ENCODE measurements around the gene GRAP2.
A peak's percentile ranks its signal among the peaks of the same experiment; 100 is the strongest.
"Not testable (repeated sequence)": the region's sequence is repeated elsewhere in the genome, so short reads cannot be mapped to it uniquely, and the experiment has no call there.

Gene GRAP2

DNA sequence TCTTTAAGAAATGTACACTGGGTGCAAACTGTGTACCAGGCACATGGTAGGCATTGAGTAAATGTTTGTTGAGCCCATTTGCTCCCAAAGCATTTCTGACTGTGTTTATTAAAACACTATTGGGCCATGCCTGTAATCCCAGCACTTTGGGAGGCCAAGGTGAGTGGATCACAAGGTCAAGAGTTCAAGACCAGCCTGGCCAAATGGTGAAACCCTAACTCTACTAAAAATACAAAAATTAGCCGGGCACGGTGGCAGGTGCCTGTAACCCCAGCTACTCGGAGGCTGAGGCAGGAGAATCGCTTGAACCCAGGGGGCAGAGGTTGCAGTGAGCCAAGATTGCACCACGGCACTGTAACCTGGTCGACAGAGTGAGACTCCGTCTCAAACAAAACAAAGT is 92.0 kb downstream of the GRAP2 start:
- DNase-seq (ENCODE audit: low spot score); FAIRE-seq: not testable (repeated sequence)

DNA sequence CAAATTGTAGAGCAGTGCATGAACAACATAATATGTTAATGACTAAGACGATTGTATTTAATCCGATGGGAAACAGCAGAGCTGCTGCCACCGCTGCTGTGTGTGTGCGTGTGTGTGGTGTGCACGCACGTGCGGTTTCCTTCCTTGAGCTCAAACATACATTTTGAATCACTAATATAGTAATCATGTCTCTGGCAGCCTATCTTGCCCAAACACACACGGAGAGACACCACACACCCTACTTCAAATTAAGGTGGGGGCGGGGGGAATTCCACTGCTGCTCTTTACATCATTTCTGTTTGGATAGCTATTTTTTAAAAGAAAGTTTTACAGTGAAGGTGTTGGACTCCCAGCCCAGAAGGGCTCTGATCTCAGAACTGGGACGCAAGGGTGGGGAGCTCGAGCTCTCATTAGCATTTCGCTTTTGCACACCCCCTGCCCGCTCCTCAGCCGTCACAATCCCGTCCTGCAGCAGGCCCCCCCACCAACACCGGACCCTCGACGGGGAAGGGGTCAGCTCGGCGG is 93.2 kb downstream of the GRAP2 start:
- no peak for DNase-seq (ENCODE audit: low spot score)
- no peak for FAIRE-seq

DNA sequence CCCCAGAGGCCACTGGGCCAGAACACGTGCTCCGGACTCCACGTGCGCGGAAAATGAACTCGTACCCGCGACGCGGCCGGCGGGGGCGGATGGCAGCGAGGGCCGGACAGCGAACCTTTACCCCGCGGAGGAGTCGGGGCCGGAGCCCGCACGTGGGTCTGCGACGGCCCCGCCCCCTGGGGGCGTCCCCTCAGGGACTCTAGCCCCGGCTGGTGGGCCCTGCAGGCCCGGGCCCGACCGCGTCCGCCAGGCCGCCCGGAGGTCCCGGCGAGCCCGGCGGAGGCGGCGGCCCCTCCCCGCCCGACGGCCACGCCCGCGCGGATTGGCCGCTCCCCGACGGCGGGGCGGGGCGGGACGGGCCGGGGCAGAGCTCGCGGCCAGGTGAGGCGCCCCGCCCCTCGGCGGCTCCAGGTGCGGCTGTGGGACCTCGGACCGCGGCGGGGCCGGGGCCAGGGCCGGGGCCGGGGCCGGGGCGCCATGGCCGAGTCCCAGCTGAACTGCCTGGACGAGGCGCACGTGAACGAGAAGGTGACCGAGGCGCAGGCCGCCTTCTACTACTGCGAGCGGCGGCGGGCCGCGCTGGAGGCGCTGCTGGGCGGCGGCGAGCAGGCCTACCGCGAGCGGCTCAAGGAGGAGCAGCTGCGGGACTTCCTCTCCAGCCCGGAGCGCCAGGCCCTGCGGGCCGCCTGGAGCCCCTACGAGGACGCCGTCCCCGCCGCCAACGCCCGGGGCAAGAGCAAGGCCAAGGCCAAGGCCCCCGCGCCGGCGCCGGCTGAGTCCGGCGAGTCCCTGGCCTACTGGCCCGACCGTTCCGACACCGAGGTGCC is 93.9 kb downstream of the GRAP2 start, which contains the start of gene FAM83F:
TSS of gene FAM83F (plus strand) at position 389 of the 827 bp plus-strand sequence. CDS start at position 478, 89 bp downstream.
- FAIRE-seq (no peak), DNase-seq (ENCODE audit: low spot score) (no peak)

DNA sequence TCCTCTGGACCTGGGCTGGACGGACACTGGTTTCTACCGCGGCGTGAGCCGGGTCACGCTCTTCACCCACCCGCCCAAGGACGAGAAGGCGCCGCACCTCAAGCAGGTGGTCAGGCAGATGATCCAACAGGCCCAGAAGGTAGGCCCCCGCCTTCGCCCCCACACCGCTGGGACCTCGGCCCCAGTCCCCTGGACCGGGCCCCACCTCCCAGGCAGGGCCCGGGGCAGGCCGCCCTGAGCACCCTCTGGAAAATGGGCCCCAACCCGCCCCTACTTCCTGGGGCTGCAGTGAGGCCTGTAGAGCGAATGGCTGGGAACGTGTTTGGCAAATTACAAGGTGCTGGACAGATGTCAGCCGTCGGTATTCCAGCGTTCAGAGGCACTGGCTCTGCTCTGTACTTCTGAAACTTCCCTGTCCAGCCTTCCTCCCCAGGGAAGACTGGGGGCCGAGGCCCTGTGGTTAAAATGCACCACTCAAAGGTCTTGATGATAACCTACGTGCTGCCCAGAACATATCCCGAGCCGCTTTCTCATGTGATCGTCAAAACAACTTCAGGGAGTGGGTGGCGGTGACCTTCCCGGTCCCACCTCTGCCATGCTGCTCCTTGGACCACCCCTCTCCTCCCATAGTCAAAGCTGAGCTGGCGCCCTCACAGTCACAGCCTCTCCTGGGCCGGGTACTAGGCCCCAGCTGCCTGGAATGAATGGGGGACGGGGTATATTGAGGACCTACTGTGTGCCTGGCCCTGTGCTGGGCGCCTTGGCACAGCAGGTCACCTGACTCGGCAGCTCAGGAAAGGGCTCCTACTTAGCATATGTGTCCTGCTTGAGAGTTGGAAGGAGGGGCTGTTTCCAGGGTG is 94.7 kb downstream of the GRAP2 start:
- DNase-seq (ENCODE audit: low spot score) (no peak), FAIRE-seq (no peak)

DNA sequence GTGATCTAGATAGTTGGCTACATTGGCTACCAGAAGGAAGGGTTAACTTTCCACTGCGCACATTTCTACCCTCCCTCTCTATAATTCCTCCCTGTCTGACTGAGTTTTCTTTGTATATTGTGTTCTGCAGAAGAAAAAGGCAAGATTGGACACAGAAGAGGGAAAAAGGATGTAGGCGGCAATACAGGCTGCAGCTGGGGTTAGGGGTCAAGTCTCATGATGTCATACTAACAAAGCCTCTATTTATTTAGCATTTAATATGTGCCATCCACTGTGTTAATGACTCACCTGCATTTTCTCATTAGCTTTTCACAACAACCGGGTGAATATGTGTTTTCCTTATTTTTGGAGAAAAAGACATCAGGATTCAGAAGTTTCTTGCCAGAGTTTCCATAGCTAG is 95.8 kb downstream of the GRAP2 start:
- FAIRE-seq: no peak
- no peak for DNase-seq (ENCODE audit: low spot score)

DNA sequence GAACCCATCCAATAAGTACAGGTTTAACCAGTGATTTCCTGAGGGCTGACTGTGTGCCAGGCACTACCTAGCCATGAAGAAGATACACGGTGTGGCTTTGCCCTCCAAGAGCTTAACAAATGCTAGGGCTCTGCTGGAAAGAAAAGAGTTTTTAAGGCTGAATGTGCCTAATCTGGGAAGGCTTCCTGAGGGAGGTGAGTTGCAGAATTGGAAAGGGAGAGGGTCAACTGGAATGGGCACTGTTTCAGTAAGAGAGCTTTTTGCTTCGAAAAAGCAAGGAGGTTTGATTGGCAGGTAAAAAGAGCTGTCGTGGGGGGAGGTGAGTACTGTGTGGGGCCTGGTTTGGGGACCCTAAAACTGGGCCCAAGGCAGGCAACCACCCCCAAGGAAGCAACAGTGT is 96.5 kb downstream of the GRAP2 start:
- DNase-seq (ENCODE audit: low spot score) (no peak), FAIRE-seq (no peak)

DNA sequence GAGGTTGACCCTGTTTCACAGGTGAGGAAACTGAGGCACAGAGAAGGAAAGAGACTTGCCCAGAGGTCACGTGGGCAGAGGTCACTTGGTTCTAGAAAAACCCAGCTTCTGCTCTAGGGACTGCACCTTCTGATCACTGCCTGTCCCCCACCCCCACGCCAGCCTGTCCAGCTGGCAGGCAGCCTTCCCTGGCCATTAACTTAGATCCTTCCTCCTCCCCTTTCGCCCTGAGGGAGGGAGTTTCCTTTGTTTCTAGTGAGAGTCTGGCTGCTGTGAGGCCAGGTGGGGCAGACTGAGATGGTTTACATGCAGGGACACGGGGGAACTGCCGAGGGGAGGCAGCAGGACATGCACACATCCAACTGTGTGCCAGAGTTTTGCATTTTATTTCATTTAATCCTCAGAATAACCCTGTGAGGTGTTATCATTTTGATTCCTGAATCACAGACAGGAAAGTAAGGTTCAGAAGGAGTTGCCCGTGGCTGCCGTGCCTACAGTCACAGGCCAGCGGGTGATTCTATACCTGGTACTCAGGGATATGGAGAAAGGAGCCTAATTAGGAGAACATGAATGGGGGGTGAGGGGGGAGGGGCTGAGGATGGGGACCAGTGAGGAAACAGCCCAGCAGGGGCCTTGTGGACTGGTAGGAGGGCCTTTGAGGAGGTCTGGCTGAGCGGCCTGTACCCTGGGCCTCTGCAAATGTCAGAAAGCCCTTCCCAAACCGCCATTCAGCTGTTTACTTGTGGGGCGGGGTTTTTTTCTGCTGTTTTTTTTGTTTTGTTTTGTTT is 97.2 kb downstream of the GRAP2 start:
- FAIRE-seq (no peak), DNase-seq (ENCODE audit: low spot score) (peak; percentile 34)

DNA sequence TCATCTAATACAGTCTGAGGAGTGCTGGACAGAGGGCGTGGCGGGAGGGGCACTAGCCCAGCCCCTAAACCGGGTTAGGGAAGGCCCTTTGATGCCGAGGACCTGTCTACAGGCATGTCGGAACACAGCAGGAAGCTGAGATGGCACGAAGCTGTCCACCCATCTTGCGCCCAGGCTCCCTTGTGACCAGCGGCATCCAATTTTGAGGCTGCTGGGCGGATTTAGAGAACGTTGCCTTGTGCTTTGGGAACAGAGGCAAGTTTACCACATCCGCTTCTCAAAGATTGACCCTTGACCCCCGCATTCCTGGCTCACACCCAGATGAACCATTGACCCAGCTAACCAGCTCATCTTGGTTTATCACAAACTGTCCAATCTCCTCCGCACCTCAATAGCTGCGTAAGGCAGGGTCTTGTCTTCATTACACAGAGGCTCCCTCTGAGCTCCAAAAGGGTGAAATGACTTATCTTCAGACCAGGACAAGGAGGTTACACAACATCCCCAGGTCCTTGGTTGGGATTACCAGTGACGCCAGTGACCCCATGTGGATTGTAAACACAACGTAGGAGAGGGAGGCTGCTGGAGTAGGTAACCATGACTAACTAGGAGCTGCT is 98.4 kb downstream of the GRAP2 start:
- DNase-seq (ENCODE audit: low spot score): peak; percentile 76

DNA sequence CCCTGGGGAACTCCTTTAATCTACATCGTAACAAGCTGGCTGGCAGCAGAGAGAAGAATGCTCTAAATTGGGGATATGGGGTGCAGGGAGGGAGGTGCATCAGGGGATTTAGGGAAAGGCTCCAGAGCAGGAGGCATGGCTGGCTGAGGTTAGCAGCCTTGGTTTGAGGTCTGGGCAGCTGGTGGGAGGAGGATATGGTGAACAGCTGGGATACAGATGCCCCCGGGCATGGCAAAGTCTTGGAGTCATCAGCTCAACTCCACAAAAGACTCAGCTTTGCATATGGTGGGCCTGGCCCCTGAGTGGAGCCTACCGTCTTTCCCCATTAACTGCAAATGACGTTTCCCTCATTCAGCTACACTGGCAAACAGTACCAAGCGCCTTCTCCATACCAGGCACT is 99.3 kb downstream of the GRAP2 start:
- DNase-seq (ENCODE audit: low spot score) (no peak), FAIRE-seq (no peak)

More for the DNA sequence above, 98.4 kb downstream of the GRAP2 start:
- no peak for FAIRE-seq

DNA sequence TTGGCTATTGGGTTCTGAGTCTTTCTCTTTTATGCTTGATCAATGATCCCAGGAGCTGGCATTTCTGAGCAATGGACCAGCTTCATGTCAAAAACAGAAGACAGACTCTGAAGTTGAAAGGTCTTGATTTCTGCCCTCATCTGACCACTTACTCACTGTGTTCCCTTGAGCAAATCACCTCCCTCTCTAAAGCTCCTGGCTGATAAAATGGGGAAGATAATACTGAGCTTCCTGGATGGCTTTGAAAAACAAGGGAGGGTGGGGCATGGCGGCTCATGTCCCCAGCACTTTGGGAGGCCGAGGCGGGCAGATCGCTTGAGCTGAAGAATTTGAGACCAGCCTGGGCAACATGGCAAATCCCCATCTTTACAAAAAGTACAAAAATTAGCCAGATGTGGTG is 100.2 kb downstream of the GRAP2 start:
- DNase-seq (ENCODE audit: low spot score) (no peak), FAIRE-seq (no peak)

DNA sequence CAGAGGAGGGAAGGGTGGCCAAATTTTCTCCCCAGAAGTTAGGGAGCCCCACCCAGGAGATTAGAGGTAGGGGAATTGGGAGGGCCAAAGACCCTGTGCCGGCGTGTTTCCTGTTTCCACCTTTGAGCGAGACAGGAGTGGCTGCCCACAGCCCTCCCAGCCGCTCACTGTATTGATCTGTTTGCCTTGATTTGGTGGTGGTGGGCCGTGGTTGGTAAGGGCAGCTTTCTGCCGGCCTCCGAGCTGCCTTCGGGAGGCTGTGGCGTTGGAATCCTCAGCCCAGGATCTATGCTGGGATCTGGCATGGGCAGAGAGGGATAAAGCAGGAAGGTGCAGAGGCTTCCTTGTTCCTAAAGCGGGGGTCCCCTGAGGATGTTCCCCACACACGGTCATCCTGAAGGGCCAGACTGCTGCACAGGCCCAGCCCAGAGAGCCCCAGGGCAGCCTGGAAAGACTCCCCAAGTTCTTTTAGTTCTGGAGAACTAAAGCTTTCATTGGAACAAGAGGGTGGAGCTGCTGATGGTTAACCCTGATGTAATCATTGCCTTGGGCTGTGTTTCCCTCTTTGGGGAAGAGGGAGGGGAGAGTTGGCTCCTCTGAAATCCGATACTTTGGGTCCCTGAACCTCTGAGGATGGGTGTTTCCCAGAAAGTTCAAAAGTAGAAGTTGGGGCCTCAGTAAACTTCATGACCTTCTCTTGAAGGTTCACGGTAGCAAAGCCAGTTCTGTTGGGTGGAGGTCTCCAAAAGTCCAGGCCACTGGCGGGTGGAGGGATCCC is 101.1 kb downstream of the GRAP2 start:
- FAIRE-seq (no peak), DNase-seq (ENCODE audit: low spot score) (no peak)

DNA sequence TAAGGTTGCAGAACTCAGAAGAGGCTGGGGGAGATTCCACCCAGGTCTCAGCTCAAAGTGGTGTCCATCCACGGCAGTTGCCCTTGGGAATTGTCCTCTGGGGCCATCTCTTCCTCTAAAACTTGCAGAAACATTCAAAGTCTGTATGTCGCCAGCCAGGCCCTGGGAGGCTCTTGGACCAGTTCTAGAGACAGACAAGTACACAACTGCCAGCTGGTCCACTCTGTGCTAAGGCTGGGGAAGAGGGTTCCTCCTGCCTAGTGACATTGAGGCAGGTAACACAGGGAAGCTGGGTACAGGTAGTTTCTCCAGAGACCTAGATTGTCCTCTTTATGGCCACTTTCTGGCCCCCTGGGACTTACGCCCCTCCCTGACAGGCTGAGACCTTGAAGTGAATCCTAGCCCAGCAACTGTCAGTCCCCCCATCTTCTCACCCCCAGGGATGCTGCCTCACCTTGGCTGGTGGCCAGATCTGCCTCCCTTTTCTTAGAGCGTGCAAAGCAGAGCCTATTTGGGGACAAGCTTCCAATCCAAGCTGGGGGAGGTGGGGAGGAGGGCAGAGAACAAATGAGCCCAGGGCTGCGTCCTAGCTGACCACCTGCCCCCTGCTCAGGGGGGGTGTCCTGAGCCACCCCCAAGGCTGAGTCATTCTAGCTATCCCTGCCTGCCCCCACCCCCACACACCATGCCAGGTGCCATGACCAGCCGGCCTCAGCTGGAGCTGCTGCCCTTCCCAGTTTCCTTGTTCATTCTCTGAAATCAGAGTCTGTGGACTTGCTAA is 102.2 kb downstream of the GRAP2 start:
- no peak for DNase-seq (ENCODE audit: low spot score)
- FAIRE-seq: no peak

DNA sequence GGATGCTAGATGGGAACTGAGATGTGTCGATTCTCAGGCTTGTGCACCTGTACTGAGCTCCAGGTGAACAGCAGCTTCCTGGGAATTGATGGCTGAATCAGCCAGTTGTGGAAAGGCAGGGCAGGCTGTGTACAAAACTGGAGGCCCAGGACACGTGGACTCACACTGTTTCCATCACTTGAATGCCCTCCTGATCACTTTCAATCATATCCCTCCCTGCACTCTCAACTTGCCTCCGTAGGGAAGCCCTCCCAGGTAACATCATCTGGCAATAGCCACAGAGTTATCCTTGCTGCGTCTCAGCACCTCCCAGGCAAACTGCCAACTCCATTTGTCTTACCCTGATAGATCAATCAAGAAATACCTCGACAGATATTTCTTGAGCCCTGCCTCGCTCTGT is 104.0 kb downstream of the GRAP2 start:
- DNase-seq (ENCODE audit: low spot score) (no peak), FAIRE-seq (no peak)

DNA sequence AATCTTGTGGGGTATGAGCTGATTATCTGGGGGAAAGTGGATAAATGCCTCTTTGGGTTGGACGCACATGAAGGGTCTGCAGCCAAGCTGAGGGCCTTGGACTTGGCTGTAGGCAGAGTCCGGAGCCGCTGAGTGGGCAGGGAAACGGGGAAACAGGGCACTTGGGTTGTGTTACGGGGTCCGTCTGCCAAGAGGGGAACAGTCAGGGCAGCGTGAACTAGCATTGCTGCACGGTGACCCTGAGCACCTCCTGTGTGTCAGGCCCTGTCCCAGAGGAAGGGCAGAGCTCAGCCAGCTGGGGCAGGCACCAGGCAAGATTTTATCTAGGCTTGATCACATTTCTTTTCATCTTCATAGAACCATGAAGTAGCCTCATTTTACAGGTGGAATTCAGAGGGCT is 105.8 kb downstream of the GRAP2 start:
- no peak for FAIRE-seq
- no peak for DNase-seq (ENCODE audit: low spot score)

DNA sequence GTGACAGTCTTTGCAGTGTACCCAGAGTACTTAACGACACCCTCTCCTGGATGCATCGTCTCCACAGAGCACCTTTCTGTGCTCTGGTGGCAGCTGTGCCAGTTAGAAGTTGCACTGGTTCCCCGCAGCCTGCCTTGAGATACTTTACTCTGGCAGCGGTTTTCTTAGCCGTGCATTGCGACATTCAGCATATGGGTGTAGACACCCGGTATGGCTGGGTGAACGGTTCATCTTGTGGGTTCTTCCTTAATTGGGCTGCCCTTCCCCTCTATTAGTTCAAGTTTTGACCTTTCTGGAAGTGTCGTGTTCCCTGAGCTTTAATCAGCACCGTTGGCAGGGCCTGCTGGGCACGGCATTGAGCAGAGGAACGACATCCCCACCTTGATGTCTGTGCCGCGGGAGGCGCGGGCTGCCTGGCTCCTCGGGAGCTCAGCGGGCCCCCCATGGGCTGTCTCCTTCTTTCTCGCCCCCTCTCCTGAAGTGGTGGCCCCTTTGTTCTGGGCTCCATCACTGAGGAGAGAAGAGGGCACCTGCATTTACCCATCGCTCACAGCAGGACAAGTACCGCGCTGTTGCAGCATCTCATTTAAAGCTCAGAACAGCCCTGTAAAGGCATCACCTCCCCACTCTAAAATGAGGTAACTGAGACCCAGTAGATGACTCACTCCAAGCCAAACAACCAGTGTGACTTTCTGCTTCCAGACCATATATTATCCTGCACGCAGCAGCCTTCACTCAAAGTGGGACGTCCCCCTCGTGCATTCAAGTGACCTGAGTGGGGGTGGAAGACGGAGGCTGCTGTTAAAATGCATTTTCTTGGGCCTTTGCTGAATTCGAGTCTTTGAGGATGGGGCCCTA is 107.2 kb downstream of the GRAP2 start:
- FAIRE-seq: no peak
- DNase-seq (ENCODE audit: low spot score): peak; percentile 46

DNA sequence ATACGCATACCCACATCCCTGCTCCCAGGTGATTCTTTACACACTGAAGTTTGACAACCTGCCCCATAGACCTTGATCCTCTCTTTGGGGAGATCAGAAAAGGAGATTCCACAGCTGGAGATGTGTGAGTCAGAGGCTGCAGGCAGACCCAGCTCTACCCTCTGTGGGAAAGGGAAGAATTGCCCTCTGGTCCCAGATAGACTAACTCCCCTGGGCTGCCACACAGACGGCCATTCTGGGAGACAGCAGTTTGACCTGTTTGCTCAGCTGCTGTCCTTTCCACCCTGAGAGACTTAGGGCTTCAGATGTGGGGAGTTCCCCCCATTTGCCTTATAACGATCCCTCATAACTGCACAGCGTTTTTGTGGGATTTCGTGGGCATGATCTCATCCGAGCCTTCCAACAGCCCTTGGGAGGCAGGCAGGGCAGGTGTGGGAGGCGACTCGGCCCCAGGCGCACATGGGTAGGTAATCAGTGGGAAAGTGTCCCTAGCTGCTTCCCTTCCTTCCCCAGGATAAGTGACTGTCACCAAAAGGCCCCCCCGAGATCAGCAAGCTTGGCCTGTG is 107.9 kb downstream of the GRAP2 start:
- DNase-seq (ENCODE audit: low spot score): peak; percentile 12
- peak; percentile 4 for FAIRE-seq

DNA sequence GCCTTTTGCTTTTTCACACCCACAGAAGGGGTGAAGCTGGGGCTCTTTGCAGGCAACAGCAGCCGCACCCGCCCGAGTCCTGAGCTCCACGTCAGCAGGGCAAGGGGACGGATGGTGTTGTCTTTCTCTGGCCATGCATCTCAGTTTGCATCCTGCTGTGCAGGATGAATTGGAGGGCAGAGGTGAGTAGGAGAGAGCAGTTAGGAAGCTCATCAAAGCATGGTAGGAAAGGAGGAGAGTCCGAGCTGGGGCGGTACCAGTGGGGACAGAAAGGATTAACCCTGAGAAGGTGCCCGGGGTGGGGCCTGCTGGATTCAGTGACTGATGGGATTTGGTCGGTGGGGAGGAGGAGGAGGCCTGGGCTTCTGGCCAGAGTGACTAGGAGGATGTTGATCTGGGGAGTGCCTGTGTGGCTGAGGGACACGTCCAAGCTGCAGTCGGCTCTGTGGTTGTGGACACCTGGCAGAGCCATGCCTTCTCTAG is 108.4 kb downstream of the GRAP2 start:
- peak; percentile 57 for FAIRE-seq

More for the DNA sequence above, 108.4 kb downstream of the GRAP2 start:
- peak; percentile 71 for DNase-seq (ENCODE audit: low spot score)
